ENCODE results near the gene TMEM200C.

Gene TMEM200C

Small RNAs within 50 kb of the gene (small RNA-seq; reads per million reads assigned to genes)
- 0 reads per million in 2 experiments for gene MIR3976

Data from SK-N-DZ (cell line).